GM18909 (cell line): Measurements from ENCODE around the gene VPS50.

Experiments
- ATAC-seq: cut with Tn5 transposase; IDR thresholded peaks from one replicate; pipeline ENCODE4 v1.9.1; 2021; ENCODE audit warnings: mild to moderate bottlenecking; ENCODE audit not compliant: unreplicated experiment, poor library complexity

VPS50 gene

DNA sequence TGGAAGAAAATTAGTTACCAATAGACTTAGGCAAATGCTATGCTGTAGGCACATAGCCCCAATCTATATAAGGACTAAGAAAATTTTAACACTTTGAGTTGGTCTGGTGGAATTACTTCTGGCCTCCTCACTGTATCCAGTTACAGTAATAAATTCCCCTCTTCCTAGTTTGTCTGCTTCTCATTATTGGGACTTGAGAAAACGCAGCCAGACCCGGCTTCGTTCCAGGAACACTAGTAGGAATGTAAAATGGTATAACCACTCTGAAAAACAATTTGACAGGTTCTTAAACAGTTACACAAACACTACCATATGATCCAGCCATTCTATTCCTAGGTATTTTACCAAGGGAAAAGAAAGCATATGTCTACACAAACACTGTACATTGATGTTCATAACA, 150.2 kb downstream of the VPS50 start:
- ATAC-seq = no peak

DNA sequence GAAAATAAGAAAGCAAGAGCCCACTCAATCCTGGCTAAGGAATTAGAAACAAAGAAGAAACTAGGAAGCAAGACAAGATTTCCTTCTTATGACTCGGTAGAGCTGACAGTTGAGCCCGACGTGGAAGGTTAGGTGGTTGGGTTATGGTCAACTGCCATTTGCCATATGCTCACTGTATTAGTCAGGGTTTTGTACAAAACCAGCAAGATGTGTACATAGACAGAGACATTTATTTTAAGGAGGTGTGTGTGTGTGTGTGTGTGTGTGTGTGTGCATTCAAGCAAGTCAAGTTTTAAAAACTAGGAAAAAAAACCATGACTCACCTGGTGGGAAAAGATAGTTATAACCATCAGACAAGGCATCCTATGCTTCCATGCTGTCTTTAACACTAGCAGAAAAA, 158.5 kb downstream of the VPS50 start:
- no peak for ATAC-seq

DNA sequence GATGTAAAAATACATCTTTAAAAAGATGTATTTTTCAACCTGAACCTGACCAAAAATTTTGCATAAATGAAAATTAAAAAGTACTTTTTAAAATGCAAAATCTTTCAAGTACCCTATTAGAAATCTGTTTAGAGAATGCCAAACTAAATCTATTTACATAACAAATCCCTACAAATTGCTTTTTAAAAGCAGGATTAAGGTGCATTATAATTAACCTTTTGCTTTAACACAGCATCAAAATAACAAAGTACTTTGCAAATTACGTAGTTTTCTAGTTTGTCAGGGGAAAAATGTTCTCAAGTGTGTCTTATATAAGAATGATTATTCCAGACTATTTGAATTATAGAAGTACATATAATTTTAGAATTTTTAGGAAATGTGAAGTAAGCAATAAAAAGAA, 160.8 kb downstream of the VPS50 start:
- ATAC-seq = no peak

DNA sequence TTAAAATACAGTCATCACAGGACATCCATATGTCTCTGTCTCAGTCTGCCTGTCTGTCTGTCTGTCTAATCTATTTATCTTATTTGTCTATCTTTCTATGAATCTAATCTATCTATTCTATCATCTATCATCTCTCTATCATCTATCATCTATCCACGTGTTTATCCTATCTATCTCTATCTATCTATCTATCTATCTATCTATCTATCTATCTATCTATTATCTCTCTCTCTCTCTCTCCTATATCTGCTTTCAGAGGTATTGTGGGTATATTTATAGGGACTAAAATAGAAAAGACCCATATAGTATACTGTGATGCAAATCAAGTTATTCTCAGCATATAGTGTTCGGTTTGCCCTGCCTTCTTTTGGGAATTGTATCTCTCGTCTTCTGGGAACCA, 167.5 kb downstream of the VPS50 start:
- ATAC-seq = no peak

DNA sequence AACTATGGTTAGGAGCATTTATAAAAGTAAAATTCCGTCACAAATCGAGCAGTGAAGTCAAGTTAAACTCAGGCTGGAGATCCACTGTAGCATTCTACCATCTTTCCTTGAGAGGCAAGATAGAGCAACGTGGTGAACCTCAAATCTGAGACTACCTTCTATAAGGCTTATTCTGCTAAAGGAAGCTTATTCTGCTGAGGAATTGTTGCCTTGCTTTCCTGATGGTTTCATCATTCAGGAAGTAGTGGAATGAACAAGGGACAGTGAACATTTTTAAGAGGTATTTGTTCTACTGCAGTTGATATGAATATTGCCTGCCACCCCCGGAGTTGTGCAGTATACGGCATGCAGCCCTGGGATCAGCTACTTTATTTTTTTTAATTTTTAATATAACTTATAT, 170.8 kb downstream of the VPS50 start:
- no peak for ATAC-seq

DNA sequence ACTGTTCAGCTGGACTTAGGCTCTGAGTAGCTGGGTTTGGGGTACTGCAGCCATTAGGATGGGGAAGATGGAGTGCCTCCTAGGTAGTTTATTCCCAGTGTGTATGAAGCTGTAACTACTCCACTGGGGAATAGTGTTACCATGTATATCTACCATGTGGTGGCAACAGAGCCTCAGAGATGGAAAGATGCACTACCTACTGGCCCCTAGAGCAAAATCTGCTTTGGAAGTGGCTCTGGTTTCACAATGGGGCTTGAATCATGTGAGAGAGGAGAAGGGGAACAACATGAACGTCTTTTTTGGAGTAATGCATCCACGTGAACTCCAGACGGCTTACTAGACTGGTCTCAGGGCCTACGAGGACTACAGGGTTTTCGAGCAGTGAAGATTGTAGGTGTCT, 175.1 kb downstream of the VPS50 start:
- ATAC-seq = no peak

DNA sequence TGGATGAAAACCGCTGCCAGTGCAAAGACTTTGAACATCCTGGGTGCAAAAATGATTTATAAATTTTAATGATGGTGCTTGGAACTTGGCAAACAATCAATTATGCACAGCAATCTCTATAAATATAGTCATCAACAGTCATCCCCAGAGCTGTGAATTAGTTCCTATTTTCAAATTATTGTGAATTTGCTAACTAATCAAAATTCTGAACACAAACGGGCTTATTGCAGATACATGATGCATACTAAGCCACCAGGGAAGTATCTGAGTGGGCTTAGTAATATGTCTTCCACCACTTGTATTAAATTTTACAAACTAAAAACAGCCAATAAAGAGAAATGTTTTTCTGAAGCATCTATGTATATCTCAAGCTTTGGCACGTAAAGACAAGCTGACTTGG, 177.2 kb downstream of the VPS50 start:
- ATAC-seq = no peak
